GM06990 (cell line): ENCODE data around the gene AGTPBP1.
A peak's percentile ranks its signal among the peaks of the same experiment; 100 is the strongest.
"Not testable (repeated sequence)": the region's sequence is repeated elsewhere in the genome, so short reads cannot be mapped to it uniquely, and the experiment has no call there.

Experiments used
- DNase-seq: peaks from one replicate; pipeline ENCODE4 v3.0.0-alpha.2; 2011; ENCODE audit not compliant: insufficient read length; ENCODE audit errors: extremely low read depth
- H3K27me3 ChIP-seq: replicated peaks from 2 replicates; pipeline ENCODE4 v1.6.0; 2011; ENCODE audit warnings: low read length; ENCODE audit not compliant: control insufficient read depth, insufficient read depth
- H3K36me3 ChIP-seq: 2 replicates; pipeline ENCODE4 v1.5.1; 2011; ENCODE audit warnings: low read length; ENCODE audit not compliant: control insufficient read depth, insufficient read depth
- H3K4me3 ChIP-seq: replicated peaks from 2 replicates; pipeline ENCODE4 v1.5.1; 2011; ENCODE audit warnings: low read depth, mild to moderate bottlenecking, control low read depth, low read length
- CTCF ChIP-seq: IDR thresholded peaks from 2 replicates; pipeline ENCODE4 v1.5.1; 2011; ENCODE audit warnings: low read length, control low read depth, mild to moderate bottlenecking, inconsistent platforms; ENCODE audit not compliant: insufficient read depth, poor library complexity, severe bottlenecking

AGTPBP1 gene

GRCh38 chr9:85741875-85742596, at the start of gene AGTPBP1:
Gene AGTPBP1, minus strand, starts transcription at chr9:85741954. Its CDS starts 29,421 bp downstream, at chr9:85712533.
- Histone ChIP-seq H3K36me3 (no peaks in the 10 kb centered on the region), H3K4me3 (peak within 1 kb of the TSS; percentile 92), H3K27me3 (no peaks in the 10 kb centered on the region)
- TF ChIP-seq CTCF, result no peak
- peak; percentile 98 for DNase-seq

- DNase-seq, H3K27me3 ChIP-seq, H3K36me3 ChIP-seq, H3K4me3 ChIP-seq: not testable (repeated sequence)
Measured at GRCh38 chr9:85786116-85786515, 44.4 kb upstream of the AGTPBP1 start.

GRCh38 chr9:85773844-85774243, 32.1 kb upstream of the AGTPBP1 start:
- H3K36me3 ChIP-seq, H3K27me3 ChIP-seq, H3K4me3 ChIP-seq: not testable (repeated sequence)
- DNase-seq, result peak; percentile 13

GRCh38 chr9:85761802-85762201, 20.0 kb upstream of the AGTPBP1 start:
- H3K36me3 ChIP-seq, DNase-seq, H3K27me3 ChIP-seq, H3K4me3 ChIP-seq: not testable (repeated sequence)

GRCh38 chr9:85757716-85758115, 16.0 kb upstream of the AGTPBP1 start:
- not testable (repeated sequence) for H3K27me3 ChIP-seq, DNase-seq, H3K36me3 ChIP-seq, H3K4me3 ChIP-seq

- DNase-seq, H3K27me3 ChIP-seq, H3K36me3 ChIP-seq, H3K4me3 ChIP-seq: not testable (repeated sequence)
Measured at GRCh38 chr9:85756216-85756615, 14.5 kb upstream of the AGTPBP1 start.

- TF ChIP-seq CTCF, result no peak
- Histone ChIP-seq H3K27me3 (no peaks in the 10 kb centered on the region), H3K36me3 (no peaks in the 10 kb centered on the region), H3K4me3 (no peak overlapping the region)
- DNase-seq, result no peak
Measured at GRCh38 chr9:85746309-85746708, 4.6 kb upstream of the AGTPBP1 start.

- DNase-seq, result no peak
- Histone ChIP-seq H3K27me3 (no peaks in the 10 kb centered on the region), H3K4me3 (no peak overlapping the region), H3K36me3 (no peaks in the 10 kb centered on the region)
- TF ChIP-seq CTCF, result no peak
Measured at GRCh38 chr9:85745203-85745602, 3.4 kb upstream of the AGTPBP1 start.
